B cell (primary cell): Measurements from ENCODE around the gene RPIA.

Experiments
- EZH2 ChIP-seq: IDR thresholded peaks from 2 replicates; pipeline ENCODE4 v1.6.1; 2012; ENCODE audit warnings: borderline replicate concordance, low read depth, mild to moderate bottlenecking, moderate library complexity, low read length; ENCODE audit not compliant: insufficient read depth, poor library complexity, severe bottlenecking
- TF ChIP-seq, protein P1 (sequence below): fragments of 200-600 bp; IDR thresholded peaks from one replicate; pipeline ENCODE4 v1.8.0; 2022; ENCODE audit warnings: antibody characterized with exemption, mild to moderate bottlenecking

DNA sequence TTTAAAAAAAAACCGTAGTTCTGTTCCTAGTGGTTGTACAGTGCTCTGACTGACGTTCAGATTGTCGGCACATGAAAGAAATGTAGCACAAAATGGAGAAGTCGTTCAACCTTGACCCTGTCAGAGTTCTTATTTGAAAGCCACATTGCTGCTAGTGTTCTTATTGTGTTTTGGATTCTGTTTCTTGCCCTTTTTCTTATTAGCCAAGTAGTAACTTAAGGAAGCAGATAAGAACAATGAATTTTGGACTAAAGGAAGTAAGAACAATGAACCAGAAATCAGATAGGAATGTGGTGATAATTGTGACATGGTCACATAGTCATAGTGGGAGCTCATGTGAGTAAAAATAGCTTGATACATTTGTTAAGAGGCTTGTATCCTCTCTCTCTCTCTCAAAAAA is 45.9 kb downstream of the RPIA start:
- TF ChIP-seq, protein P1, sequence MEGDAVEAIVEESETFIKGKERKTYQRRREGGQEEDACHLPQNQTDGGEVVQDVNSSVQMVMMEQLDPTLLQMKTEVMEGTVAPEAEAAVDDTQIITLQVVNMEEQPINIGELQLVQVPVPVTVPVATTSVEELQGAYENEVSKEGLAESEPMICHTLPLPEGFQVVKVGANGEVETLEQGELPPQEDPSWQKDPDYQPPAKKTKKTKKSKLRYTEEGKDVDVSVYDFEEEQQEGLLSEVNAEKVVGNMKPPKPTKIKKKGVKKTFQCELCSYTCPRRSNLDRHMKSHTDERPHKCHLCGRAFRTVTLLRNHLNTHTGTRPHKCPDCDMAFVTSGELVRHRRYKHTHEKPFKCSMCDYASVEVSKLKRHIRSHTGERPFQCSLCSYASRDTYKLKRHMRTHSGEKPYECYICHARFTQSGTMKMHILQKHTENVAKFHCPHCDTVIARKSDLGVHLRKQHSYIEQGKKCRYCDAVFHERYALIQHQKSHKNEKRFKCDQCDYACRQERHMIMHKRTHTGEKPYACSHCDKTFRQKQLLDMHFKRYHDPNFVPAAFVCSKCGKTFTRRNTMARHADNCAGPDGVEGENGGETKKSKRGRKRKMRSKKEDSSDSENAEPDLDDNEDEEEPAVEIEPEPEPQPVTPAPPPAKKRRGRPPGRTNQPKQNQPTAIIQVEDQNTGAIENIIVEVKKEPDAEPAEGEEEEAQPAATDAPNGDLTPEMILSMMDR = no peak
- no peak for TF ChIP-seq EZH2
